Measurements from ENCODE around the gene OARD1. TPM values are rescaled to one million over a fixed set of nuclear protein-coding genes. Genes with fewer than 3 reads are reported as not detected.

OARD1 gene
- total and polyA plus RNA-seq, 2 of the 8 experiments (the other 6 are each of a cell fraction or from before 2014, with no cell fraction given) = 16.8 to 35.8 TPM

DNA sequence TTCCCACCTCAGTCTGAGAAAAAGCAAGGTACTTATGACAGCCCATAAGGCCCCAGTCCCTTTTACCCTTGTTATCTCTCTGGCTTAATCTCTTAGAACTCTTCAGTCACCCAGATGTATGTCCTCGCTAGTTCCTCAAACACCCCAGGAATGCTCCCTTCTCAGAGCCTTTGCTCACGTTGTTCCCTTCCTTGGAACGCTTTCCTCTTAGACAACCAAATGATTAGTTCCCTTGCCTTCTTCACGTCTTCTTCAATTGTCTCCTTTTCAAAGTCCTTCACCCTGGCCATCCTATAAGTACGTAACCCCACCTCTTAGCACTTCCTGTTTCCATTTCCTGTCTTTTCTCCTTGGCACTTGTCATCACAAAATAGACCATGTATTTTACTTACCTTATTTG, 20.3 kb downstream of the OARD1 start:
- Histone ChIP-seq H3K23ac (ENCODE audit: insufficient read length) (no peak overlapping the region), H3K14ac (ENCODE audit: insufficient read length) (no peak overlapping the region), H3K23me2 (ENCODE audit: low read depth, low read length) (no peaks in the 10 kb centered on the region), H3K79me2 (ENCODE audit: control insufficient read depth in 1 of 2, insufficient read depth in 2 of 2, low read length in 2 of 2) (no peaks in the 10 kb centered on the region), H4K91ac (replicated peaks; ENCODE audit: insufficient read length, low read length) (no peak overlapping the region), H2BK15ac (ENCODE audit: low read length) (no peak overlapping the region), H3K27me3 (replicated peaks in 1 of 4; ENCODE audit: control insufficient read depth in 3 of 4, extremely low read depth in 1 of 4, insufficient read depth in 3 of 4, low read length in 3 of 4) (no peaks in the 10 kb centered on the region), H2BK5ac (ENCODE audit: low read depth, low read length) (no peak overlapping the region), H4K8ac (ENCODE audit: extremely low read depth, insufficient read depth, low read length) (no peak overlapping the region), H3K27ac (ENCODE audit: low read depth, low read length) (no peak overlapping the region), H2BK20ac (ENCODE audit: low read length) (no peak overlapping the region), H2BK12ac (ENCODE audit: low read depth, low read length) (no peak overlapping the region), H3K9me3 (ENCODE audit: insufficient read depth in 2 of 2, low read depth in 1 of 2, low read length in 1 of 2) (no peaks in the 10 kb centered on the region), H3K4me2 (ENCODE audit: insufficient read depth in 1 of 2, low read depth in 2 of 2, low read length in 2 of 2) (no peak overlapping the region), H3K18ac (ENCODE audit: extremely low read depth, low read length) (no peak overlapping the region), H3K4me3 (ENCODE audit: extremely low read depth in 1 of 4, insufficient read depth in 2 of 4, low read depth in 3 of 4, low read length in 4 of 4) (no peak overlapping the region), H2AFZ (ENCODE audit: low read length) (no peak overlapping the region), H3K79me1 (ENCODE audit: low read depth, low read length) (no peaks in the 10 kb centered on the region), H4K20me1 (replicated peaks in 1 of 2; ENCODE audit: control insufficient read depth in 1 of 2, insufficient read depth in 2 of 2, low read length in 2 of 2) (no peaks in the 10 kb centered on the region), H2AK5ac (ENCODE audit: low read depth, low read length) (no peak overlapping the region), H3K9ac (replicated peaks in 1 of 4; ENCODE audit: extremely low read depth in 1 of 4, low read depth in 3 of 4, low read length in 3 of 4) (no peak overlapping the region), H4K5ac (ENCODE audit: insufficient read length, low read depth, low read length) (no peak overlapping the region), H2BK120ac (replicated peaks; ENCODE audit: low read depth, low read length) (no peak overlapping the region), H3K36me3 (ENCODE audit: control insufficient read depth in 2 of 4, insufficient read depth in 4 of 4, low read length in 3 of 4) (no peaks in the 10 kb centered on the region), H3K4me1 (replicated peaks in 1 of 4; ENCODE audit: control insufficient read depth in 3 of 4, insufficient read depth in 4 of 4, low read length in 3 of 4) (peaks cover 0 to 5% (median 0%) of the 10 kb centered on the region in 4 experiments; a peak in 2 of 7 replicates), H3K56ac (replicated peaks; ENCODE audit: insufficient read length, low read depth, low read length) (no peak overlapping the region), H3K4ac (replicated peaks; ENCODE audit: insufficient read length, low read depth, low read length) (no peak overlapping the region)
- ChIA-PET CTCF (ENCODE audit: partially characterized antibody) (interaction anchor here (6.3 to 6.7 kb wide), 2 partner anchors 12 to 22 kb away, joined by 41 to 48 read pairs; partner anchors contain the start of gene UNC5CL), POLR2A (ENCODE audit: partially characterized antibody) (no interaction called here)
- TF ChIP-seq, protein P1, sequence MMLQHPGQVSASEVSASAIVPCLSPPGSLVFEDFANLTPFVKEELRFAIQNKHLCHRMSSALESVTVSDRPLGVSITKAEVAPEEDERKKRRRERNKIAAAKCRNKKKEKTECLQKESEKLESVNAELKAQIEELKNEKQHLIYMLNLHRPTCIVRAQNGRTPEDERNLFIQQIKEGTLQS (IDR thresholded peaks at IDR 0.05; ENCODE audit: insufficient read depth, low read depth, low read length) = no peak
- TF ChIP-seq BACH1 (IDR thresholded peaks at IDR 0.05; ENCODE audit: low read length) (no peak), NANOG (IDR thresholded peaks at IDR 0.05; ENCODE audit: insufficient read depth, low read depth, low read length, poor library complexity, severe bottlenecking) (no peak), SRF (IDR thresholded peaks at IDR 0.05; ENCODE audit: low read depth, low read length) (no peak), CBX5 (IDR thresholded peaks at IDR 0.05; ENCODE audit: low read depth, low read length) (no peak), EP300 (IDR thresholded peaks at IDR 0.05; ENCODE audit: borderline replicate concordance in 1 of 2, low read depth in 2 of 2, low read length in 2 of 2) (no peak), RXRA (IDR thresholded peaks at IDR 0.05; ENCODE audit: insufficient read depth, low read depth, low read length) (no peak), SUZ12 (IDR thresholded peaks at IDR 0.05; ENCODE audit: low read length) (no peak), TAF1 (IDR thresholded peaks at IDR 0.05; ENCODE audit: low read depth, low read length) (no peak), CTBP2 (IDR thresholded peaks at IDR 0.05; ENCODE audit: borderline replicate concordance, insufficient read depth, insufficient read length, low read length) (no peak), BCL11A (IDR thresholded peaks at IDR 0.05; ENCODE audit: low read depth in 2 of 2, low read length in 2 of 2) (no peak), SP2 (IDR thresholded peaks at IDR 0.05; ENCODE audit: low read length) (no peak)
- DNase-seq (ENCODE audit: low read depth in 1 of 2, low spot score in 2 of 2) = no peak
- 65% methylated on average over 5 of the region's 5 CpGs; no CpG with 5 or more reads in 1 of the 2 experiments for WGBS, 2 experiments (ENCODE audit: extremely low coverage in 1 of 2, insufficient coverage in 1 of 2, insufficient read length in 1 of 2, insufficient replicate concordance in 2 of 2, low coverage in 1 of 2, low lambda C conversion rate in 2 of 2, missing lambda C conversion rate in 1 of 2)
- FAIRE-seq = no peak
